IMR-90 (cell line): Measurements from ENCODE around the gene GNAT2.

ENCODE experiments used
- CTCF ChIP-seq: conservative IDR thresholded peaks from 2 replicates; pipeline ENCODE4 v1.5.1; 2012; ENCODE audit warnings: mild to moderate bottlenecking, low read depth, low read length, improper control_type of control experiment
- MXI1 ChIP-seq: IDR thresholded peaks from 2 replicates; pipeline ENCODE4 v1.6.1; 2012; ENCODE audit warnings: low read depth, mild to moderate bottlenecking, low read length, moderate library complexity, borderline replicate concordance
- POLR2A ChIP-seq: IDR thresholded peaks from 2 replicates; pipeline ENCODE4 v1.6.1; 2012; ENCODE audit warnings: mild to moderate bottlenecking, low read depth, low read length
- RFX5 ChIP-seq: IDR thresholded peaks from 2 replicates; pipeline ENCODE4 v1.8.0; 2012; ENCODE audit warnings: low read depth, mild to moderate bottlenecking, low read length, moderate library complexity
- USF2 ChIP-seq: fragments of 150-350 bp; IDR thresholded peaks from 2 replicates; pipeline ENCODE4 v1.6.1; 2017; ENCODE audit warnings: mild to moderate bottlenecking, antibody characterized with exemption, low read length, low read depth

GRCh38 chr1:109622137-109622892 lies 2.9 kb upstream of the GNAT2 start:
- TF ChIP-seq USF2 (no peak), RFX5 (no peak), POLR2A (no peak), CTCF (no peak), MXI1 (no peak)
